Measurements from ENCODE around the gene TCOF1. TPM values are rescaled to one million over a fixed set of nuclear protein-coding genes. Genes with fewer than 3 reads are reported as not detected.
A peak's percentile ranks its signal among the peaks of the same experiment; 100 is the strongest.

TCOF1 gene
- total RNA-seq, 6 donors from 2014 or later = 21.7 to 71.2 (median 30.4) TPM

DNA sequence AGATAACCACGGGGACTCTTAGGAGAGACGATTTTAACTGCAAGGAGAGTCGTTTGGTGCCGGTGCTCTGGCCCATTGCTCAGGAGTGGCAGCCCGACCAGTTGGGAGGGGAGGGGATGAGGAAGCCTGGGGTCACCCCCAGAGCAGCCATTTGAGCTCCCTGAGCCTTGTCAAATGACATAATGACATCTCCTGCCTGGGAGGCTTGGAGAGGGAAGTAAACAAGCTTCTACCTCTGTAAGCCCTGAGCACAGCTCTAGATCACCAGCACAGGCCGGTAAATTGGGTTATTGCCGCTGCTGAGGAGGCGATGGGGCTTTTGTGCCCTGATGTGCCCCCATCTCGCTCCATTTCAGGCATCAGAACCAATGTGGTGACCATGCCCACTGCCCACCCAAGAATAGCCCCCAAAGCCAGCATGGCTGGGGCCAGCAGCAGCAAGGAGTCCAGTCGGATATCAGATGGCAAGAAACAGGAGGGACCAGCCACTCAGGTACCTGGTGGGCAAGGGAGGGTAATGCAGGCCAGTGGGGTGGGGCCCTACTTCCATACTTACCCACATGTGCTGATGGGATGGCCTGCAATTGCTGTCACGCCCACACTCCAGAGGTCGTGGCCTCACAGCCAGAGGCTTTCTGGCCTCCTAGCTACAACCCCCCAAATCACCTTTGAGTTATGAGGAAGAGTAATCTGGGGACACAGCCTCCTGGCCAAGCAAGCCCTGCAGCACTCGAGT, 32.2 kb downstream of the TCOF1 start:
- DNase-seq (no peak), ATAC-seq (ENCODE audit: low FRiP score in 2 of 2) (no peak)
- Histone ChIP-seq H3K27me3 (no peaks in the 10 kb centered on the region), H3K27ac (no peak overlapping the region), H3K4me1 (no peaks in the 10 kb centered on the region), H3K36me3 (peaks cover 35 to 99% (median 81%) of the 10 kb centered on the region in 4 donors), H3K9me3 (no peaks in the 10 kb centered on the region), H3K4me3 (no peak overlapping the region)
- WGBS, 2 donors = 87 to 93% methylated on average over 12 to 13 of the region's 13 CpGs
- no peak for TF ChIP-seq POLR2AphosphoS5 (IDR thresholded peaks at IDR 0.05)
- TF ChIP-seq, protein P1, sequence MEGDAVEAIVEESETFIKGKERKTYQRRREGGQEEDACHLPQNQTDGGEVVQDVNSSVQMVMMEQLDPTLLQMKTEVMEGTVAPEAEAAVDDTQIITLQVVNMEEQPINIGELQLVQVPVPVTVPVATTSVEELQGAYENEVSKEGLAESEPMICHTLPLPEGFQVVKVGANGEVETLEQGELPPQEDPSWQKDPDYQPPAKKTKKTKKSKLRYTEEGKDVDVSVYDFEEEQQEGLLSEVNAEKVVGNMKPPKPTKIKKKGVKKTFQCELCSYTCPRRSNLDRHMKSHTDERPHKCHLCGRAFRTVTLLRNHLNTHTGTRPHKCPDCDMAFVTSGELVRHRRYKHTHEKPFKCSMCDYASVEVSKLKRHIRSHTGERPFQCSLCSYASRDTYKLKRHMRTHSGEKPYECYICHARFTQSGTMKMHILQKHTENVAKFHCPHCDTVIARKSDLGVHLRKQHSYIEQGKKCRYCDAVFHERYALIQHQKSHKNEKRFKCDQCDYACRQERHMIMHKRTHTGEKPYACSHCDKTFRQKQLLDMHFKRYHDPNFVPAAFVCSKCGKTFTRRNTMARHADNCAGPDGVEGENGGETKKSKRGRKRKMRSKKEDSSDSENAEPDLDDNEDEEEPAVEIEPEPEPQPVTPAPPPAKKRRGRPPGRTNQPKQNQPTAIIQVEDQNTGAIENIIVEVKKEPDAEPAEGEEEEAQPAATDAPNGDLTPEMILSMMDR (IDR thresholded peaks at IDR 0.05) = peak in 1 of 6 experiments; percentile 4

DNA sequence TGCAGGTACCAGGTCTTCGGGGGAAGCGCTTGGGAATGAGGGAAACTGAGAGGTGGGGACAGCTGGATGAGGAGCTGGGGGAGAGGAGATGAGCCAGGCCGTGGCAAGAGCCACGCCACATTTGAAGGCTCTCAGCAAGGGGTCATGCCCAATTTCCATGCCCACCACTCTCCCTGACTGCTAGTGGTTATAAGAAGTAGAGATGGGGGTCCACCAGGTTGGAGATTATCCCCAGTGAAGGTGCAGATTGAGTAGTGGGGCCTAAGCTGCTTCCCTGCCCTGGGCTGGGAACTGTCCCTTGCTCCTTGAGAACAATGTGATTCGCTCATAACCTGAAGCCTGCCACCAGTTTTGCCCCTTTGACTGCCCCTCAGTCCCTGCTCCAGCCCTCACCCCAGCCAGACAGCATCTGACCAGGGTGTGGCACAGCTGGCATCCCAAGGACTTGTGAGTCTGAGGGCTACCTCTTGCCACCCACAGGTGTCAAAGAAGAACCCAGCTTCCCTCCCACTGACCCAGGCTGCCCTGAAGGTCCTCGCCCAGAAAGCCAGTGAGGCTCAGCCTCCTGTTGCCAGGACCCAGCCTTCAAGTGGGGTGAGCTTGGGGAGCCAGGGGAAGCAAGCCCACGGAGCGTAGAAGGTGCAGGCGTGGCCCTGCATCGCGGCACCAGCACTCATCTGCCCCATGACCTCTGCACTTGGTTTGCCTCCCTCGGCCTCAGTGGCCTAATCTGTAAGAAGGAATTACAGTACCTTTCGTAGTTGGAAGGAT, 33.8 kb downstream of the TCOF1 start:
- ATAC-seq (ENCODE audit: low FRiP score in 2 of 2) (no peak), DNase-seq (no peak)
- peaks cover 35 to 98% (median 83%) of the 10 kb centered on the region in 4 donors for H3K36me3 ChIP-seq
- no peak overlapping the region for H3K4me3 ChIP-seq
- TF ChIP-seq EP300 (IDR thresholded peaks at IDR 0.05) = no peak
- no peak for TF ChIP-seq POLR2AphosphoS5 (IDR thresholded peaks at IDR 0.05)
- no peak for TF ChIP-seq POLR2A (IDR thresholded peaks at IDR 0.05)
- TF ChIP-seq, protein P1 (IDR thresholded peaks at IDR 0.05) = no peak
- 89 to 98% methylated on average over 11 to 13 of the region's 13 CpGs for WGBS, 2 donors
- no peaks in the 10 kb centered on the region for H3K9me3 ChIP-seq
- no peak overlapping the region for H3K27ac ChIP-seq
- H3K27me3 ChIP-seq = no peaks in the 10 kb centered on the region
- H3K4me1 ChIP-seq = no peaks in the 10 kb centered on the region

DNA sequence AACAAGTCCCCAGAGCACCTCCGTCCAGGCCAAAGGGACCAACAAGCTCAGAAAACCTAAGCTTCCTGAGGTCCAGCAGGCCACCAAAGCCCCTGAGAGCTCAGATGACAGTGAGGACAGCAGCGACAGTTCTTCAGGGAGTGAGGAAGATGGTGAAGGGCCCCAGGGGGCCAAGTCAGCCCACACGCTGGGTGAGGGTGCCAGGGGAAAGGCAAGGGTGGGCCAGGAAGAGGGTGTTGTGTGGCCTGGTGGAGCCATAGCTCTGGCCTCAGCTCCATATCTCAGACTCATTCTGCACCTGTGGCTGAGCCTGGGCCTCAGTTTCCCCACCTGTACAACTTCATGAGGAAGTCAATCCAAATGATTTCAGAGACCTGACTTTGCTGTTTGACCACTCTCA, 34.5 kb downstream of the TCOF1 start:
- Histone ChIP-seq H3K4me1 (no peaks in the 10 kb centered on the region), H3K4me3 (no peak overlapping the region), H3K9me3 (no peaks in the 10 kb centered on the region), H3K27ac (no peak overlapping the region), H3K36me3 (peaks cover 37 to 97% (median 85%) of the 10 kb centered on the region in 4 donors), H3K27me3 (no peaks in the 10 kb centered on the region)
- ATAC-seq (ENCODE audit: low FRiP score in 2 of 2) (no peak), DNase-seq (no peak)
- 91 to 94% methylated on average over 3 of the region's 3 CpGs for WGBS, 2 donors
- TF ChIP-seq POLR2A (IDR thresholded peaks at IDR 0.05) = no peak
- no peak for TF ChIP-seq EP300 (IDR thresholded peaks at IDR 0.05)
- TF ChIP-seq, protein P1 (IDR thresholded peaks at IDR 0.05) = no peak
- no peak for TF ChIP-seq POLR2AphosphoS5 (IDR thresholded peaks at IDR 0.05)

DNA sequence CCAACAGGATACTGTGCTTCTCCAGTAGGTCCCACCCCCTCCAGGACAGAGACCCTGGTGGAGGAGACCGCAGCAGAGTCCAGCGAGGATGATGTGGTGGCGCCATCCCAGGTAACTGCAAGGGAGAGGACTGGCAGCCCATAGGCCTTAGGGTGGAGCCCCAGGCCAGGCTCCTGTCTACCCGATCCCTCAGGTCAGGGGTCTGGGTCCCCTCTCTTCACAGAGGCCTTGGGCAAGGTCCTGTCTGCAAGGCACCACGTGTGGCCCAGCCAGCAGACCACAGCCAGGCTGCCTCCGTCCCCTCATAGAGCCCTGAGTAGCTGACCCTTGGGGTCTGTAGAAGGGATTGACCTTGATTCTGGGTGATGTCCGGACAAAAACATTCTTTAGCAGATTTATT, 35.2 kb downstream of the TCOF1 start:
- H3K27ac ChIP-seq = no peak overlapping the region
- 93 to 94% methylated on average over 7 of the region's 7 CpGs for WGBS, 2 donors
- H3K36me3 ChIP-seq = peaks cover 34 to 98% (median 85%) of the 10 kb centered on the region in 4 donors
- H3K9me3 ChIP-seq = no peaks in the 10 kb centered on the region
- DNase-seq = no peak
- H3K27me3 ChIP-seq = no peaks in the 10 kb centered on the region
- no peak for ATAC-seq (ENCODE audit: low FRiP score in 2 of 2)
- H3K4me1 ChIP-seq = no peaks in the 10 kb centered on the region
- H3K4me3 ChIP-seq = no peak overlapping the region
- no peak for TF ChIP-seq EP300 (IDR thresholded peaks at IDR 0.05)
- TF ChIP-seq POLR2AphosphoS5 (IDR thresholded peaks at IDR 0.05) = no peak
- TF ChIP-seq, protein P1 (IDR thresholded peaks at IDR 0.05) = no peak
- no peak for TF ChIP-seq POLR2A (IDR thresholded peaks at IDR 0.05)
